ENCODE data around the gene PPIL1.
"Not testable (repeated sequence)": the region's sequence is repeated elsewhere in the genome, so short reads cannot be mapped to it uniquely, and the experiment has no call there.

Gene PPIL1

GRCh38 chr6:36817176-36817817 lies 57.3 kb downstream of the PPIL1 start:
- no peak for DNase-seq (ENCODE audit: low spot score)

GRCh38 chr6:36815962-36816735 lies 58.5 kb downstream of the PPIL1 start:
- DNase-seq (ENCODE audit: low spot score): no peak

GRCh38 chr6:36814249-36814648 lies 60.4 kb downstream of the PPIL1 start:
- DNase-seq (ENCODE audit: low spot score): no peak

- DNase-seq (ENCODE audit: low spot score): no peak
Measured at GRCh38 chr6:36813526-36813925, 61.1 kb downstream of the PPIL1 start.

- not testable (repeated sequence) for DNase-seq (ENCODE audit: low spot score)
Measured at GRCh38 chr6:36813047-36813446, 61.6 kb downstream of the PPIL1 start.

GRCh38 chr6:36809941-36810803 lies 64.4 kb downstream of the PPIL1 start:
- no peak for DNase-seq (ENCODE audit: low spot score)

- no peak for DNase-seq (ENCODE audit: low spot score)
Measured at GRCh38 chr6:36809156-36809555, 65.4 kb downstream of the PPIL1 start.

GRCh38 chr6:36808634-36809033 lies 66.0 kb downstream of the PPIL1 start:
- DNase-seq (ENCODE audit: low spot score): no peak

GRCh38 chr6:36807750-36808149 lies 66.9 kb downstream of the PPIL1 start:
- DNase-seq (ENCODE audit: low spot score): no peak

- DNase-seq (ENCODE audit: low spot score): no peak
Measured at GRCh38 chr6:36807143-36807542, 67.5 kb downstream of the PPIL1 start.

GRCh38 chr6:36805917-36806316 lies 68.7 kb downstream of the PPIL1 start:
- DNase-seq (ENCODE audit: low spot score): no peak

- DNase-seq (ENCODE audit: low spot score): no peak
Measured at GRCh38 chr6:36805096-36805797, 69.4 kb downstream of the PPIL1 start.

Measured in hematopoietic multipotent progenitor cell treated with erythropoietin and hydrocortisone succinate and interleukin-3 and kit ligand, for 17 days (in vitro differentiated cells).